SU-DHL-6 (cell line): ENCODE measurements around the gene NEGR1.

Experiments
- H2AFZ ChIP-seq: fragments of 200-600 bp; sonication (generic); 2 replicates; pipeline ENCODE4 v1.6.1; 2014; ENCODE audit warnings: low read depth, mild to moderate bottlenecking, moderate library complexity, mixed read lengths, antibody characterized with exemption, low read length; ENCODE audit not compliant: severe bottlenecking
- H3F3A ChIP-seq: fragments of 200-600 bp; shearing (Covaris generic); 2 replicates; pipeline ENCODE4 v1.6.0; 2016; ENCODE audit warnings: antibody characterized with exemption, mild to moderate bottlenecking; ENCODE audit not compliant: insufficient read depth
- H3K27ac ChIP-seq: fragments of 200-600 bp; sonication (generic); 2 replicates; pipeline ENCODE4 v1.5.1; 2016; ENCODE audit warnings: low read depth, mild to moderate bottlenecking, low read length, moderate library complexity, mixed read lengths
- H3K27me3 ChIP-seq: fragments of 200-600 bp; sonication (generic), shearing (Covaris generic); 2 replicates; pipeline ENCODE4 v1.6.0; 2014; ENCODE audit warnings: mild to moderate bottlenecking, low read length
- H3K36me3 ChIP-seq: fragments of 200-600 bp; sonication (generic); 2 replicates; pipeline ENCODE4 v1.6.1; 2014; ENCODE audit warnings: mild to moderate bottlenecking, low read length, mixed read lengths
- H3K4me2 ChIP-seq: fragments of 300-600, 200-600 bp; shearing (Covaris generic), sonication (generic); 2 replicates; pipeline ENCODE4 v1.6.0; 2014; ENCODE audit warnings: low read length, low read depth, mild to moderate bottlenecking; ENCODE audit not compliant: poor library complexity, severe bottlenecking
- H3K4me3 ChIP-seq: fragments of 200-600 bp; sonication (generic); 2 replicates; pipeline ENCODE4 v1.5.1; 2014; ENCODE audit warnings: antibody characterized with exemption, low read length, mild to moderate bottlenecking, mixed read lengths; ENCODE audit not compliant: insufficient read depth, poor library complexity, severe bottlenecking
- H3K79me2 ChIP-seq: fragments of 200-600 bp; sonication (generic); 2 replicates; pipeline ENCODE4 v1.6.1; 2014; ENCODE audit warnings: mild to moderate bottlenecking, low read length, moderate library complexity; ENCODE audit not compliant: insufficient read depth
- H3K9ac ChIP-seq: fragments of 200-600 bp; sonication (generic); 2 replicates; pipeline ENCODE4 v1.7.0; 2014; ENCODE audit warnings: mild to moderate bottlenecking, low read length
- H3K9me2 ChIP-seq: fragments of 200-600 bp; sonication (generic); replicated peaks from 2 replicates; pipeline ENCODE4 v1.6.1; 2014; ENCODE audit warnings: low read length; ENCODE audit not compliant: insufficient read depth
- H3K9me3 ChIP-seq: fragments of 200-600 bp; sonication (generic); 2 replicates; pipeline ENCODE4 v1.6.1; 2014; ENCODE audit warnings: low read length, mixed read lengths; ENCODE audit not compliant: insufficient read depth
- H4K20me1 ChIP-seq: fragments of 200-600 bp; sonication (generic); 2 replicates; pipeline ENCODE4 v1.6.1; 2014; ENCODE audit warnings: low read depth, mild to moderate bottlenecking, antibody characterized with exemption, low read length, moderate library complexity, mixed read lengths
- EZH2phosphoT487 ChIP-seq: fragments of 200-600 bp; sonication (generic), shearing (Covaris generic); conservative IDR thresholded peaks from 2 replicates; pipeline ENCODE4 v1.6.1; 2018; ENCODE audit warnings: mild to moderate bottlenecking, antibody characterized with exemption, low read length, moderate library complexity, mixed read lengths
- TF ChIP-seq, protein P1 (sequence below): fragments of 200-600 bp; sonication (generic); IDR thresholded peaks from one replicate; pipeline ENCODE4 v1.5.1; 2017; ENCODE audit warnings: antibody characterized with exemption, mild to moderate bottlenecking, low read length, moderate library complexity; ENCODE audit not compliant: insufficient read depth, poor library complexity, severe bottlenecking

NEGR1 gene

DNA sequence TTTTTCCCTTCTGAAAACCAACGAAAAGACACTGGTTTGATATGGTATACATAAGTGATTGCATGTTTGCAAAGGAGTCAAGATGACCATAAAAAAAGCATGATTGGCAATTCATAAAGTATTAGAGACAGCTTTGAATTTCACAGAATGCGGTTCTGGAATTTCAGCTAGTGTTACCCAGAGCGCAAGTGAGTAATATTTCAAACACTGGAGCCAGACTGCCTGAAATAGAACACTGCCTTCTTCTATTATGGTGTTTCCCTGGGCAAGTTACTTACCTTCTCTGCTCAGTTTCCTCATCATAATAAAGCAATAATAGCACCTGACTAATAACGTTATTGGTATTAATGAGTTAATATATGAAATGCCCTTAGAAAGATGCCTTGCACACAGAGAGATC is 54.7 kb downstream of the NEGR1 start:
- H2AFZ ChIP-seq: no peak overlapping the region
- H4K20me1 ChIP-seq: no peaks in the 10 kb centered on the region
- no peaks in the 10 kb centered on the region for H3K27me3 ChIP-seq
- H3K79me2 ChIP-seq: no peaks in the 10 kb centered on the region
- no peak for TF ChIP-seq EZH2phosphoT487
- TF ChIP-seq, protein P1, sequence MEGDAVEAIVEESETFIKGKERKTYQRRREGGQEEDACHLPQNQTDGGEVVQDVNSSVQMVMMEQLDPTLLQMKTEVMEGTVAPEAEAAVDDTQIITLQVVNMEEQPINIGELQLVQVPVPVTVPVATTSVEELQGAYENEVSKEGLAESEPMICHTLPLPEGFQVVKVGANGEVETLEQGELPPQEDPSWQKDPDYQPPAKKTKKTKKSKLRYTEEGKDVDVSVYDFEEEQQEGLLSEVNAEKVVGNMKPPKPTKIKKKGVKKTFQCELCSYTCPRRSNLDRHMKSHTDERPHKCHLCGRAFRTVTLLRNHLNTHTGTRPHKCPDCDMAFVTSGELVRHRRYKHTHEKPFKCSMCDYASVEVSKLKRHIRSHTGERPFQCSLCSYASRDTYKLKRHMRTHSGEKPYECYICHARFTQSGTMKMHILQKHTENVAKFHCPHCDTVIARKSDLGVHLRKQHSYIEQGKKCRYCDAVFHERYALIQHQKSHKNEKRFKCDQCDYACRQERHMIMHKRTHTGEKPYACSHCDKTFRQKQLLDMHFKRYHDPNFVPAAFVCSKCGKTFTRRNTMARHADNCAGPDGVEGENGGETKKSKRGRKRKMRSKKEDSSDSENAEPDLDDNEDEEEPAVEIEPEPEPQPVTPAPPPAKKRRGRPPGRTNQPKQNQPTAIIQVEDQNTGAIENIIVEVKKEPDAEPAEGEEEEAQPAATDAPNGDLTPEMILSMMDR: no peak
- H3K36me3 ChIP-seq: no peaks in the 10 kb centered on the region
- no peak overlapping the region for H3K4me2 ChIP-seq
- no peak overlapping the region for H3K4me3 ChIP-seq
- H3K9ac ChIP-seq: no peak overlapping the region
- no peak overlapping the region for H3K27ac ChIP-seq
- no peaks in the 10 kb centered on the region for H3K9me3 ChIP-seq
- H3K9me2 ChIP-seq: no peaks in the 10 kb centered on the region
- H3F3A ChIP-seq: no peaks in the 10 kb centered on the region

DNA sequence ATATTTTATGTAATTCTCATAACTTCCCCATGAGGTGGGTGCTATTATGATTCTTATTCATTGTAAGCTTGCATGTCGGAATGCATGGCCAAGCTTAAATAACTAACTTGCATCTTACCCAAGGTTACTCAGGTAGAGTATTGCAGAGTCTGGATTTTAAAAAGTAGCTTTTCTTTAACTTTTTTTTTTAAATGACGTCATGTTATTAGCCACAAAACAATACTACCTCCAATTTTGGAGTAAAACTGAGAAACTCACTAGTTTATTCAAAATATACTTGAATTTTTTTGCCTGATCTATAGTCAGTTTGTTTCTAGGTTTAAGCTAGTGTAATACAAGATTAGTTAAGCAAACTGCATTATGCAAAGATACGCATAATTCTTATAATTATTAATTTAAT is 57.8 kb downstream of the NEGR1 start:
- no peak overlapping the region for H3K4me2 ChIP-seq
- no peaks in the 10 kb centered on the region for H3K36me3 ChIP-seq
- no peaks in the 10 kb centered on the region for H3F3A ChIP-seq
- H2AFZ ChIP-seq: no peak overlapping the region
- no peak overlapping the region for H3K27ac ChIP-seq
- H3K9me2 ChIP-seq: no peaks in the 10 kb centered on the region
- no peak overlapping the region for H3K9ac ChIP-seq
- TF ChIP-seq EZH2phosphoT487: no peak
- TF ChIP-seq, protein P1: no peak
- H3K9me3 ChIP-seq: no peaks in the 10 kb centered on the region
- H3K79me2 ChIP-seq: no peaks in the 10 kb centered on the region
- H3K4me3 ChIP-seq: no peak overlapping the region
- no peaks in the 10 kb centered on the region for H3K27me3 ChIP-seq
- H4K20me1 ChIP-seq: no peaks in the 10 kb centered on the region

DNA sequence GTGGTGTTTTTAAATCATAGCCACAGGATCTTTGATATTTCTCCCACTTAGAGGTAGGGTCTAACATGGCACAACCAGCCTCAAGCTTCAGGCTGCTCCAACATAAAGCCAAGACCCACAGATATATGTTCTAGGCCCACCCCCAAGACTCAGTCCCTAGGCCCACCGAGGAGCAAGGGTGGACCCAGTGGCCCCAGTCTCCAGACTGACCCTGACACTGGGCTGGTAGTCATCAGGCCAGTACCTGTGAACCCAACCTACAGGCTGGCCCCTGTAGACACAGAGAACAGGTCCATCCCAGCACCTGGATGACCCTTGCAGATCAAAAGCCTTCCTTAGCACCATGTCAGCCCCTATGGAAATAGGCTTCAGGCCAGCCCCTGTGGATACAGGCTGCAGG is 60.5 kb downstream of the NEGR1 start:
- H3K79me2 ChIP-seq: no peaks in the 10 kb centered on the region
- H3K9ac ChIP-seq: no peak overlapping the region
- no peaks in the 10 kb centered on the region for H3K36me3 ChIP-seq
- H3K9me2 ChIP-seq: no peaks in the 10 kb centered on the region
- no peak overlapping the region for H3K4me2 ChIP-seq
- no peak overlapping the region for H3K27ac ChIP-seq
- H3K27me3 ChIP-seq: no peaks in the 10 kb centered on the region
- TF ChIP-seq EZH2phosphoT487: no peak
- TF ChIP-seq, protein P1: no peak
- no peaks in the 10 kb centered on the region for H4K20me1 ChIP-seq
- no peak overlapping the region for H2AFZ ChIP-seq
- no peak overlapping the region for H3K4me3 ChIP-seq
- no peaks in the 10 kb centered on the region for H3K9me3 ChIP-seq
- H3F3A ChIP-seq: no peaks in the 10 kb centered on the region
